Progenitor cell of endocrine pancreas (in vitro differentiated cells): ENCODE measurements around the gene TARS2. TPM values are rescaled to one million over a fixed set of nuclear protein-coding genes. Genes with fewer than 3 reads are reported as not detected.

Experiments
- DNase-seq: peaks from one replicate; pipeline ENCODE4 v3.0.0; 2021; ENCODE audit warnings: low spot score; ENCODE audit not compliant: unreplicated experiment
- H3K27ac Mint-ChIP-seq: 2 replicates; pipeline ENCODE4 v1.8.0; 2021; ENCODE audit warnings: mild to moderate bottlenecking, moderate library complexity, mixed read lengths
- H3K27me3 Mint-ChIP-seq: 2 replicates; pipeline ENCODE4 v1.8.0; 2021; ENCODE audit warnings: mixed read lengths
- H3K36me3 Mint-ChIP-seq: 2 replicates; pipeline ENCODE4 v1.8.0; 2022; ENCODE audit warnings: mixed read lengths; ENCODE audit not compliant: insufficient read depth
- H3K4me1 Mint-ChIP-seq: 2 replicates; pipeline ENCODE4 v1.8.0; 2021; ENCODE audit warnings: low read depth, mixed read lengths
- H3K4me3 Mint-ChIP-seq: 2 replicates; pipeline ENCODE4 v1.8.0; 2021; ENCODE audit warnings: low read depth, mild to moderate bottlenecking, moderate library complexity, mixed read lengths
- H3K9me3 Mint-ChIP-seq: 2 replicates; pipeline ENCODE4 v1.8.0; 2021; ENCODE audit warnings: low read depth, mixed read lengths
- CTCF ChIP-seq: fragments of 200-600 bp; sonication (generic); IDR thresholded peaks from one replicate; pipeline ENCODE4 v1.5.0; 2021; ENCODE audit warnings: antibody characterized with exemption, mild to moderate bottlenecking; ENCODE audit not compliant: unreplicated experiment
- total RNA-seq: library from RNA; stranded (reverse); gene quantifications from 2 replicates; pipeline ENCODE4 v1.2.1, GENCODE V29; 2021

The TARS2 gene
- total RNA-seq, 1 donor from 2014 or later, result 30.8 TPM

- H3K4me3 Mint-ChIP-seq, result no peak overlapping the region
- no peaks in the 10 kb centered on the region for H3K27me3 Mint-ChIP-seq
- no peak overlapping the region for H3K27ac Mint-ChIP-seq
- no peak for DNase-seq
- peaks cover 14% of the 10 kb centered on the region for H3K36me3 Mint-ChIP-seq
- H3K9me3 Mint-ChIP-seq, result no peaks in the 10 kb centered on the region
- TF ChIP-seq CTCF, result no peak
- peaks cover 2% of the 10 kb centered on the region for H3K4me1 Mint-ChIP-seq
These were observed 18.2 kb downstream of the TARS2 start for GRCh38 chr1:150505431-150505830.

- peaks cover 2% of the 10 kb centered on the region for H3K4me1 Mint-ChIP-seq
- no peak within 1 kb of the TSS for H3K27ac Mint-ChIP-seq
- no peak for DNase-seq
- no peak for TF ChIP-seq CTCF
- H3K36me3 Mint-ChIP-seq, result peaks cover 10% of the 10 kb centered on the region
- H3K27me3 Mint-ChIP-seq, result no peaks in the 10 kb centered on the region
- H3K9me3 Mint-ChIP-seq, result no peaks in the 10 kb centered on the region
- no peak within 1 kb of the TSS for H3K4me3 Mint-ChIP-seq
These were observed 21.0 kb downstream of the TARS2 start, which contains the start of gene ECM1 for GRCh38 chr1:150507912-150508864. TSS of gene ECM1 (plus strand) at chr1:150508109. CDS start at chr1:150508210, 101 bp downstream.

- TF ChIP-seq CTCF, result no peak
- Mint-ChIP-seq H3K4me3 (no peak overlapping the region), H3K27me3 (no peaks in the 10 kb centered on the region), H3K36me3 (peaks cover 9% of the 10 kb centered on the region), H3K4me1 (peaks cover 2% of the 10 kb centered on the region), H3K27ac (no peak overlapping the region), H3K9me3 (no peaks in the 10 kb centered on the region)
- DNase-seq, result no peak
These were observed 21.8 kb downstream of the TARS2 start for GRCh38 chr1:150508982-150509381.

- Mint-ChIP-seq H3K27me3 (no peaks in the 10 kb centered on the region), H3K27ac (no peak overlapping the region), H3K9me3 (no peaks in the 10 kb centered on the region), H3K36me3 (peaks cover 4% of the 10 kb centered on the region), H3K4me1 (peaks cover 6% of the 10 kb centered on the region), H3K4me3 (no peak overlapping the region)
- TF ChIP-seq CTCF, result no peak
- DNase-seq, result no peak
These were observed 24.3 kb downstream of the TARS2 start for GRCh38 chr1:150511551-150511950.

- no peak overlapping the region for H3K27ac Mint-ChIP-seq
- H3K9me3 Mint-ChIP-seq, result no peaks in the 10 kb centered on the region
- H3K36me3 Mint-ChIP-seq, result peaks cover 3% of the 10 kb centered on the region
- no peaks in the 10 kb centered on the region for H3K27me3 Mint-ChIP-seq
- no peak for TF ChIP-seq CTCF
- peaks cover 9% of the 10 kb centered on the region for H3K4me1 Mint-ChIP-seq
- DNase-seq, result no peak
- H3K4me3 Mint-ChIP-seq, result no peak overlapping the region
These were observed 24.9 kb downstream of the TARS2 start for GRCh38 chr1:150511985-150512660.
